Cardiac fibroblast (primary cell): ENCODE results near the gene NHLRC1.

Source experiments
- DNase-seq, 2 donors: peaks; one replicate each; pipeline versions ENCODE4 v3.0.0 to v3.0.0-alpha.2; 2010; ENCODE audit warnings: low read depth in 2 of 2
- H3K4me3 ChIP-seq, 2 donors: replicated peaks in 1 of 2; 1 replicate in 1 of 2; 2 replicates in 1 of 2; pipeline ENCODE4 v1.5.1; 2011; ENCODE audit warnings: low read depth in 2 of 2, low read length in 2 of 2, mild to moderate bottlenecking in 2 of 2, moderate library complexity in 1 of 2
- CTCF ChIP-seq: IDR thresholded peaks from one replicate; pipeline ENCODE4 v1.5.1; 2011; ENCODE audit warnings: low read depth, mild to moderate bottlenecking, low read length, inconsistent platforms

NHLRC1 gene

GRCh38 chr6:18088419-18089296, 33.8 kb downstream of the NHLRC1 start:
- H3K4me3 ChIP-seq, result no peak overlapping the region
- no peak for DNase-seq
- TF ChIP-seq CTCF, result no peak

- H3K4me3 ChIP-seq, result no peak overlapping the region
- DNase-seq, result no peak
- no peak for TF ChIP-seq CTCF
Observed at GRCh38 chr6:18087396-18088165, 34.9 kb downstream of the NHLRC1 start.

GRCh38 chr6:18081025-18081668, 41.3 kb downstream of the NHLRC1 start:
- H3K4me3 ChIP-seq, result no peak overlapping the region
- no peak for TF ChIP-seq CTCF
- DNase-seq, result peak; percentile 13 to 42

GRCh38 chr6:18080544-18080943, 41.9 kb downstream of the NHLRC1 start:
- TF ChIP-seq CTCF, result no peak
- no peak for DNase-seq
- no peak overlapping the region for H3K4me3 ChIP-seq

GRCh38 chr6:18078866-18079265, 43.6 kb downstream of the NHLRC1 start:
- no peak overlapping the region for H3K4me3 ChIP-seq
- DNase-seq, result no peak
- no peak for TF ChIP-seq CTCF

GRCh38 chr6:18076231-18076630, 46.2 kb downstream of the NHLRC1 start:
- no peak overlapping the region for H3K4me3 ChIP-seq
- DNase-seq, result no peak
- no peak for TF ChIP-seq CTCF
